ENCODE data around the gene FRAS1. TPM values are rescaled to one million over a fixed set of nuclear protein-coding genes. Genes with fewer than 3 reads are reported as not detected.

The FRAS1 gene
- total and polyA plus RNA-seq, 2 of the 8 experiments (the other 6 are each of a cell fraction or from before 2014, with no cell fraction given), result 38.5 to 109 TPM

- TF ChIP-seq KDM1A (IDR thresholded peaks at IDR 0.05; ENCODE audit: borderline replicate concordance, low read length), result no peak
- TF ChIP-seq TAF7 (optimal IDR thresholded peaks at IDR 0.05; ENCODE audit: borderline replicate concordance, low read depth, low read length), result no peak
- TF ChIP-seq CBX8 (IDR thresholded peaks at IDR 0.05; ENCODE audit: borderline replicate concordance, low read depth, low read length), result no peak
- no peak for TF ChIP-seq SAP30 (IDR thresholded peaks at IDR 0.05; ENCODE audit: insufficient read depth, insufficient replicate concordance, low read length)
- TF ChIP-seq POLR2AphosphoS5 (IDR thresholded peaks at IDR 0.05; ENCODE audit: low read depth, low read length), result peak; percentile 80
- no peak for TF ChIP-seq ATF2 (IDR thresholded peaks at IDR 0.05; ENCODE audit: low read length)
- TF ChIP-seq TEAD4 (IDR thresholded peaks at IDR 0.05; ENCODE audit: low read depth, low read length), result no peak; the same call in 1 of the 2 replicates
- no peak for TF ChIP-seq GTF2F1 (IDR thresholded peaks at IDR 0.05; ENCODE audit: borderline replicate concordance, low read depth, low read length)
- TF ChIP-seq EZH2 (IDR thresholded peaks at IDR 0.05; ENCODE audit: low read depth, low read length, severe bottlenecking), result no peak
- no peak for TF ChIP-seq E2F6 (IDR thresholded peaks at IDR 0.05)
- no peak for TF ChIP-seq SP1 (IDR thresholded peaks at IDR 0.05; ENCODE audit: low read depth, low read length)
- no peak for TF ChIP-seq NANOG (IDR thresholded peaks at IDR 0.05; ENCODE audit: insufficient read depth, low read depth, low read length, poor library complexity, severe bottlenecking)
- TF ChIP-seq SIN3A (conservative IDR thresholded peaks at IDR 0.05 in 1 of 2, IDR thresholded peaks at IDR 0.05 in 1 of 2; ENCODE audit: low read depth in 1 of 2, low read length in 2 of 2), result no peak
- peak; percentile 64 to 86 for TF ChIP-seq POLR2A (IDR thresholded peaks at IDR 0.05; ENCODE audit: control extremely low read depth in 1 of 2, low read depth in 2 of 2, low read length in 2 of 2)
- TF ChIP-seq CEBPB (IDR thresholded peaks at IDR 0.05; ENCODE audit: low read depth, low read length), result no peak
- TF ChIP-seq EP300 (IDR thresholded peaks at IDR 0.05; ENCODE audit: borderline replicate concordance in 1 of 2, low read depth in 2 of 2, low read length in 2 of 2), result no peak
- no peak for TF ChIP-seq JUN (IDR thresholded peaks at IDR 0.05; ENCODE audit: low read depth, low read length)
Observed at GRCh38 chr4:78551420-78552351, 494.6 kb downstream of the FRAS1 start, which contains the start of gene ANXA3 (continued).

Measured in H1 (cell line).